NCI-H1436 (cell line): ENCODE results near the gene KANSL1.
"Not testable (repeated sequence)": the region's sequence is repeated elsewhere in the genome, so short reads cannot be mapped to it uniquely, and the experiment has no call there.

Source experiments
- DNase-seq: peaks from one replicate; lab custom pipeline; 2025; lab: John Stamatoyannopoulos, UW

Gene KANSL1

DNA sequence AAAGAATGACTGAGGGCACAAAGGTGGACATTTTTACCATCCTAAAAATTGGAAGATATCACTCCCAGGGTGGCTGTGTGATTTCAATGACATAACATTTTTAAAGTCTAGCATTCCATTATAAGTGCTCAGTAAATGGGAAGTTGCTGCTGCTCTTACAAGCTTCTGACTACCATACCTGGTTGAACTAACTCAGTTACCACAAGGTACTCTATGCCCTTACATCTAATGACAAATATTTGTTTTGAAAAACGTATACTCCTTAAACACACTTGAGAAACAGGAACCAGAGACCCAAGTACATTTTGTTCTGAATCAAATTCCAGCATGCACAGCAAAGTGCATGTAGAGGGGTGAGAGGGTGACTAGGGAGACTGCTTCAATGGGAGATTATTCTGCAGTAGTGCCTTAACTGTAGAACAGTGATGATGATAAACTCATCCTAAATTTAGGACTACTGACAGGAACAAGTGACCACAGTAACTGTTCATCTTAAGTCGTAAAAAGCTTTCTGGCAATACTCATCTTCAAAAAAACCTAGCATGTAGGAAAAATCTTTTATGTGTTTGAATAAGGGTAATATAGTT lies 83.5 kb downstream of the KANSL1 start:
- DNase-seq: no peak

DNA sequence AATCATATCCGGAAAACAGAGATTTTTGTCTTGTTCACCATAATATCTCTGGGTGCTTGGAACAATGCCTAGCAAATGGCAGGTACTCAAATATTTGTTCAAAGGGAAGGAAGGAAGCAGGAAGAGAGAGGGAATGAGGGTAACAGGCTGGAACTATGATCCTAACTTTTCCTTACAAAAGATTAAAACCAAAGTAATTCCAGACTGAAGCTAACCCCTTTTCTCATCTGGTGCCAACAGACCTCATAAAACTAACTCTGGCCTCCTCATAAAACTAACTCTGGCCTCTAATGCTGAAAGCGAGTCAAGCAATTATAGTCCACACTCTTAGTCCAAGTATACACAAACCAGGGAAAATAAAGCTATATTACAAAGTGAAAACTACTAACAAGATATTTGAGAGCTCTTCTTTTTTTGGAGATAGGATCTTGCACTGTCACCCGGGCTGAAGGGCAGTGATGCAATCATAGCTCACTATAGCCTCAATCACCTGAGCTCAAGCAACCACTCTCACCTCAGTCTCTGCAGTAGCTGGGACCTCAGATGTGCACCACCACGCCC lies 84.6 kb downstream of the KANSL1 start:
- no peak for DNase-seq

DNA sequence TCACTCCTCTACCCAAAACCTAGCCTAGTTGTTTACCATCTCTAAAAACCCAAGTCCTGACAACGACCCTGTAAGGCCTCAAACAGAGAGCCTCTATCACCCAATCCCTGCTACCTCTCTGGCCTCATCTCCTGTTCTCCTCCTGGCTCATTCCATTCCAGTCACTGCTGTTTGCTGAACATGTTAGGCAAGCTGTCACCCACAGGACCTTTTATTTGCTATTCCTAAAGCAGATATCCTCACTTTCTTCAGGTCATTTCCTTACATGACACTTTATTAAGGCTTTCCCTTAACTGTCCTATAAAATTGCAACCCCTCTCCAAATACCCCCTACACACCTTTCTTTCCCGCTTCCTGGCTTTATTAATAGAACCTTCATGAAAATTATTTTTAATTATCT lies 85.1 kb downstream of the KANSL1 start:
- DNase-seq: no peak

DNA sequence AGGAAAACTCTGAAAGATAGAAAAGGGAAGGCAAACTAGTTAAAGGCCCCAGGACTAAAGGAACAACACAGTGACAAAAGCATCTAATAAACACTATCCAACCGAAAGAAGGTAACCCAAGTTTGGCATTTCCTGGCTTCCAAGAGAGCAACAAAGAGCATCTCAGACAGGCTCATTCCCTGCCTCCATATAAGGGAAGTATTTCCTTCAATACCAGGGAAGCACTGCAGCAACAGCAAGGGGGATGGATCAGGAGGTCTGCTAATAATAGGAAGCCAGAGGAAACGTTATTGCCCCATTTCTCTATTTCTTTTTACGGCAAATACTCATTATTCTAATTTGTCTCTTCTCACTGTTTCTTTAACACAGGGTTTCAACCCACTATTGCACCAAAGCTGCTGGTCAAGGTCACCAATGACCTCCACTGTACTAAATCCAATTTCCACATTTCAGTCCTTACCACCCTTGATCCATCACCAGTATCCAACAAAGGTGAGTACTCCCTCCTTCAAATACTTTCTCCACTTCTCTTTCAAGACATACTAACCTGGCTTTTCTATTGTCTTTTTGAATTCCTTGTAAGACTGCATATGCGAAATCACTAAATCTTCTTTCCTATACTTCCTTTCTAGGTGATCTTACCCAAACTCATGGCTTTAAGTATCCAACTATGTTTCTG lies 86.1 kb downstream of the KANSL1 start:
- DNase-seq: no peak

DNA sequence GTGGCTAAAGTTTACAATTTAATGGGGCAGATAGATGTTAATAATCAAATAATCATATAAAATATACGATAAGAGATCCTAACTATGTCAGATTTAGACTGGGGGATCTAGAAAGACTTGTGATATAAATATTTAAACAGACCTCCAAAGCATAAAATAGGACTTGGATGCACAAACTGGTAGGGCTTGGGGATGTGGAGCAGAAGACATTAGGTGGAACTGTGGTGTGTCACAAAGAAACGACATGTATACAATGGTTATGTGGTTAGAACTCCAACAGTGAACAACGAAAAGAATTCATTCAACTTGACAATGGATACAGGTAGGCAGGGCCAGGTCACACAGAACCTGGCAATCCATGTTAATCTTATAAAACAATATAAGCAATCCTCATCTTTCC lies 90.4 kb downstream of the KANSL1 start:
- not testable (repeated sequence) for DNase-seq

DNA sequence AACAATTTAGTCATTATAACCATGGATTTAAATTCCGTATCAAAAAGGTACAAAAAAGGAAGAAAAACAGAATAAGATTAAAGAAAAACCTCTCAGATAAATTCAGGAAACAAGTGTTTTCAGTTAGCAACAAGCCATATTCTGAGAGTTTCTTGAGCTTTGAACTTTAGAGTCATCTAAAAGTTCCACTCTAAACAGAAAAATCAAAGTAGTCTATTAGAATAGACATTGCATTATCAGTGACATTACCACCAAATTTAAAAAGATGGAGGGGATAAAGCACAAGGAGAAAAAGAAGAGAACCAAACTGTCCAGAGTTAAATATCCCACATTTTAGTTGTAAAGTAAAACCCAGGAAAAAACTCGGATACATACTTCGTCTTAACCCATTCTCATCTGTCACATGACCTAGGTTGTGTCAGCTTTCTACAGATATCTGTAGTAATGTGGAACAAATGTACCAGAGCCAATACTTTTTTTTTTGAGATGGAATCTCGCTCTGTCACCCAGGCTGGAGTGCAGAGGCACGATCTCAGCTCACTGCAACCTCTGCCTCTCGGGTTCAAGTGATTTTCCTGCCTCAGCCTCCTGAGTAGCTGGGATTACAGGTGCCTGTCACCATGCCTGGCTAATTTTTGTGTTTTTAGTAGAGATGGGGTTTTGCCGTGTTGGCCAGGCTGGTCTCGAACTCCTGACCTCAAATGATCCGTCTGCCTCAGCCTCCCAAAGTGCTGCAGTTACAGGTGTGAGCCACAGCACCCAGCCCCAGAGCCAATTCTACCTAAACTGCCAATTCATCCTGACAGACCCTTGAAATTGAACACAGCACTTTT lies 91.2 kb downstream of the KANSL1 start:
- not testable (repeated sequence) for DNase-seq

DNA sequence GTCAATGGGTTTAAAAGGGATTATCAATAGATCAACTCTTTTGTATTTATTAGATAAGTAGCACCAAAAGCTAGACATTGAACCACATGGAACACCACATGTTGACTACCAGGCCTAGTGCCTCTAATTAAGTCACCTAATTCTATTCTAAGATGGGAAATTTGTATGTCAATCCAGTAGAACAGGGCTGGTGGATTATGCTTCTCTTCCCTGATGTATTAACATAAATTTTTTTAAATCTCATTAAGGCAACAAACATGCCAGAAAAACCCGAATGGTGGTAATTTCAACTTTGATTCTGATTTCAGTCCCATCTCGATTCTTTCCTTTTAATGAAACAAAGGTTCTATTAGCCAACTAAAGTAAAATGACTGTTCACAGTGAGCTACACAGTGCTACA lies 92.6 kb downstream of the KANSL1 start:
- no peak for DNase-seq

DNA sequence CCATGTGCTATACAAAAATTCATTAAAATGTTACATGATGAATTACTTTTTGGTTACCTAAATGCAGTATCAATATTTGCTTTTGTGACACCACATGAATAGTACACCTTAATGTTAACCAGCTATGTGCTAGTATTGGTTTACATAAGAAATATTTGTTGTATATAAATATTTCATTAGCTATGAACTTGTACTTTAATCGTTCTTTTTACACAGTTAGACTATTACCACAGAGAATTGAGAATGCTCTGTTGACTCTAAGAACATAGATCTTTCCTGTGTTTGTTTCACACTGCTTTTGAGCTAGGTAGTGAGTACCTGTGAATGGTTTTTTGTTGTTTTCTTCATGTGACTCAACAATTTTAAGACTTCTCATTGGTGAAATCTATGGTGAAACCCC lies 93.4 kb downstream of the KANSL1 start:
- no peak for DNase-seq

DNA sequence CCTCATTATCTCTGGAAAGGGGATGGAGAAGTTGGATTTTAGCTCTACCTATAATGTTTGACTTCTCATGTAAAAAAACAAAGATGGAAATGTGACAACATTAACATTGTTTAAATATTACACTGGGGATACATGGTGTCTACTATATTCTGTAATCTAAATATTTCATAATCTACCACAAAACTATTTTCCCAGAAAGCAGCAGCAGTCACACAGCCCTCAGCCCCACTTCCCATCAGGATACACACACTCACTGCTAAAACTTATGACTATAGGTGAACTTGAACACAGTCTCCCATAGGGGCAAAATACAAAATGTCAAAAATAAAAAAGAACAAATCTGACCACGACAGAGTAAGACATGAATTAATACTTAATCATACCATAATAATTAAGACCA lies 95.7 kb downstream of the KANSL1 start:
- DNase-seq: no peak

DNA sequence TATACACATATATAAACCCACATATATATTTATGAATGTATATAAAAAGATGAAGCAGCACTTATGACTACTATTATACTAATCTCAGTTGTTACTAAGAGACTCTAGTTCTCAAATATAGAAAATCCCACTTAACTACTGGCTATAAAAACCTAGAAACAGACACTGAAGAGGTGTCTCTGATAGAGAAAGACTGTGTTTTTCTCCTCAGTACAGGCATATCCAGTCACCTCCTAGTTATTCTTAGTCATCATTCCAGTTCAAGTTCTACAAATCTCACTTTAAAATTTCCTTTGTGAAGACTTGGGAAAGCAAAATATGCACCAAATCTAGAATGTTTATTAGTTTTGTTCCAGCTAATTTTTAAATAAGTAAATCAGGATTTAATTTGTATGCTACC lies 100.2 kb downstream of the KANSL1 start:
- DNase-seq: no peak

DNA sequence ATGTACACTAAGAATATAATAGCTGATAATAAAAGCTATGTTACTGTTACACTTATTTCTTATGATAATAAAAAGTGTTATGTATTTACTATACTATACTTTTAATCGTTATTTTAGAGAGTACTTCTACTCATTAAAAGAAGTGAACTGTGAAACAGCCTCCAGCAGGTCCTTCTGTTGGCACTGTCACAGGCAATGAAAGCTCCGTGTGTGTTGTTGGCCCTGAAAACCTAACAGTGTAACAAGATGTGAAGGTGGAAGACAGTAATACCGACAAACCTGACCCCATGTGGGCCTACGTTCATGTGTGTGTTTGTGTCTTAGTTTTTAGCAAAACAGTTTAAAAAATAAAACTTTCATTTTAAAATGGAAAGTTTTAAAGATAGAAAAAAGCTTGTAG lies 102.4 kb downstream of the KANSL1 start:
- no peak for DNase-seq

DNA sequence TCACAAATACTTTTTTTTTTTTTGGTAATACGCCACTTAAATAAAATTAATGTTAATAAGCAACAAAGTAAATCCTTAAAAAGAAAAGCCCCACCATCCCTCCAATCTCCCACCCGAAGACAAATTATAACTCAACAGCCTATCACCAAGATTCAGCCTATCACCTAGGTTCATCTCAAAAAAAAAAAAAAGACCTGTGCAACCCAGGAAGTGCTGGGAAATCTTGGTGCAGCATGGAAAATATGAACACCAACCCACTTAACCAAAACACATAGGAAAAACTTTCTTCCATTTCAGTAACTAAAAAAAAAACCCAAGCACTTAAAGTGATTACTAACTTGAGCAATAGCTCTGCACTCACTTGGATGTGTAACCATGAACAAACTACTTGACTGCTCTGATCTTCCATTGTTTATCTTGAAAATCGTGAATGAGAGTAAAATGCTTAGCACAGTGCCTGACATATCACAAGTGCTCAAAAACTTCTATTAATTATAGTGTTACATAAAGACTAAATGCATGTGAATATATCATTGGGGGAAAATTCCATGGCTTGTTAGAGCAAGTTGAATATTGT lies 103.8 kb downstream of the KANSL1 start:
- no peak for DNase-seq

DNA sequence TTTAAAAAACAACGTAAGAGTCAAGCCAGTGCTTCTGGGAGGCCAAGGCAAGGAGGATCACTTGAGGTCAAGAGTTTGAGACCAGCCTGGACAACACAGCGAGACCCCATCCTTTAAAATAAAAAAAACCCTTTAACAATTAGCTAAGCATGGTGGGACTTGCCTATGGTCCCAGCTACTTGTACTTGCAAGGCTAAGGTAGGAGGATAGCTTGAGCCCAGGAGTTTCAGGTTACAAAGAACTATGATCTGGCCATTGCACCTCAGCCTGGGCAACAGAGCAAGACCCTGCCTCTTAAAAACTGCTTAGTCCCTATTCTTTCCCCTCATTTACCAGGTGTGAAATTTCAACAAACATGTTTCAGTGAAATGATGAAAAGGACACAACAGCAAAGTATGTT lies 104.6 kb downstream of the KANSL1 start:
- no peak for DNase-seq

DNA sequence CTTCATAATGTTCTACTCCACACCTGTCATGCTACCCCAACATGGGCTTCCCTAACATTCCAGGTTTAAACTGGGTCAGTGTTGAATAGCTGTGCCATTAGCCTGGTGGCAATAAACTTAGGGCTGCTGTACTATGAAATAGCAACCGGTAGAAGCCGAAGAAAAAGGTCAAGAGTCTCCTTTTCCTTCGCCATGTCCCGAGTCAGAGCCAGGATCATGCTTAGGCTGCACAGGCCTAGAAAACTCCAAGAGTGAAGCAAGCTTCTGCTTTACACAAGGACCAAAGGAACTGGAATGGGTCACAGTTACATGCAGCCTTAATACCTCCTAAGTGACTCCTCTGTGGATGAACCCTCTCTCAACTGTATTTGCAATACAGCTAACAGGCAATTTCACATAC lies 105.4 kb downstream of the KANSL1 start:
- not testable (repeated sequence) for DNase-seq

DNA sequence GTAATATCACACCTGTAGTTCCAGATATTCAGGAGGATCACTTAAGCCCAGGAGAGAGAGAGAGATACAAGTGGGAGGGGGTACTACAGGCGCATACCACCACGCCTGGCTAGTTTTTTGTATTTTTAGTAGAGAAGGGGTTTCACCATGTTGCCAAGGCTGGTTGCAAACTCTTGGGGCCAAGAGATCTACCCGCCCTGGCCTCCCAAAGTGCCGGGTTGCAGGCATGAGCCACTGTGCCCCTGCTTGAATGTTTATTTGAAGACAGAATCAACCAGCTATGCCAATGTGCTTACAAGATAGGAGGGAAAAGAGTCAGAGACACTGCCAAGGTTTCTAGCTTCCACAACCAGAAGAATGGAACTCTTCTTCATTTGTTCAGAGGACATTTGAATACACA lies 106.4 kb downstream of the KANSL1 start:
- DNase-seq: no peak

DNA sequence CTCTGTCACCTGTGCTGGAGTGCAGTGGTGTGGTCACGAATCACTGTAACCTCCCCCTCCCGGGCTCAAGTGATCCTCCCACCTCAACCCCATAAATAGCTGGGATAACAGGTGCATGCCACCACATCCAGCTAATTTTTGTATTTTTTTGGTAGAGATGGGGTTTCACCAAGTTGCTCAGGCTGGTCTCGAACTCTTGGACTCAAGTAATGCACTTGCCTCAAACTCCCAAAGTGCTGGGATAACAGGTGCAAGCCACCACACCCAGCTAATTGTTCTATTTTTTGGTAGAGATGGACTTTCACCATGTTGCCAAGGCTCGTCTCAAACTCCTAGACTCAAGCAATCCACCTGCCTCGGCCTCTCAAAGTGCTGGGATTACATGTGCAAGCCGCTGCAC lies 107.7 kb downstream of the KANSL1 start:
- DNase-seq: no peak

DNA sequence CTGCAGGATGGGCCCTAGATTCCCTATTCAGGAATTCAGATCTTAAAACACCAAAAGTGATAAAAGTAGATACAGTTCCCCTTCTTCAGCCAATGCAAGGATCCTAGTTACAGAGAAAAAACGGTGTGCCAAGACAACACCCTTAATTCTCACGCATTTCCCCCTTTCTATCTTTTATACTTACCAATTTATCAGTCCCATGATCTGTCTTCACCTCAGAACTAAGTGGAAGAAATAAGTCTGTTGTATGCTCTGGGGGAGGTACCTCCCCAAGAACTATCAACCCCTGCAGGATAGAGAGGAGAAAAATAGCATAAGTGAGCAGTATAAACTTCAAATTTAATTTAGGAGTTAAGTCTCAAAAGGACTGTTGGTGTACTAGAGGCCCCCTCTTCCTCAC lies 111.0 kb downstream of the KANSL1 start:
- DNase-seq: no peak

DNA sequence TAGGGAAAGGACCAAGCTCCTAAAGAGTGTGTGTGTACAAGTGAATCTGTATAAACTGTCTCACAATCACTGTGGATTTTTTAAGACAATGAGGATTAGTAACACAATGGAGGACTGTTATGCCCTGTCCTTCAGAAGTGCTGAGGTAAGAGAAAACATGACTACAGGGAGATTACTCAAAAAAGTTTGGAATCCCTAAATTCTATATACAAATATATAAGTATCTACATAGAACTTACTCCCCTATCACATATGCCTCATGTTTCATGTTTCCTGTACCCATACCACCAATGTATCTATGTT lies 112.3 kb downstream of the KANSL1 start:
- no peak for DNase-seq

DNA sequence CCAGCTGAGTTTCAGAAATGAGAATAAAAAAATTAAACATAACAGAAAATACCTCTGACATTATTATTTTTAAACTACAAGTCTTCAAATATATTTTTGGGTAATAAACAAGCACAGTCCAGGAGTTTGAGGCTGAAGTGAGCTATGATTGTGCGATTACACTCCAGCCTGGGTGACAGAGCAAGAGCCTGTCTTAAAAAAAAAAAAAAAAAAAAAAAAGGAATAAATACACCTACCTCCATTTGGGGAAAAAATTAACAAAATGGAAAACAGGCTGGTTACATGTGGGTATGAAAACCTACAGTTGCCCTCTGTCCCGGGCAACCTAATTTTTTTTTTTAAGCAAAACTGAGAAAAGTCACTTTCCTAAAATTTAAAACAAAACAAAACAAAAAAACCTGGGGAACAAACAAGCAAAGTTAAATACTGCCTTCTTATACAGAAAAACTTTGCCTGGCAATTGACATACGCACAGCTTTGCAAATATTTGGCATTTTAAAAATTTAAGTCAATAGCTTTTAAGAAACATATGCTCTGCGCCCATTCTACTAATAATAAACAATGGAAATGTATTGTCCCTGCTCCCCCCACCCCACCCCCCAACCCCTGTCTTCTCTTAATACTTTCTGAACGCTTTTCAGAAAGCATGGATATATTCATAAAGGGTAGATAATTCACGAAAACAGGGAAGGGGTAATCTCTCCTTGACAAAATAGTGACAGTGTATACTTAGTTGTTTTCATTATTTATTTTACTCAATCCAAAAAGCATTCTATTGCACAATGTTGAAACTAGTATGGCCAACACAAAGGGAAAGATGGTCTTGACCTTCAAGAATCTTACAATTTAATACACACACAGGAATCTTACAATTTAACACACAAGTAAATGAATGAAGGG lies 112.9 kb downstream of the KANSL1 start:
- DNase-seq: no peak

DNA sequence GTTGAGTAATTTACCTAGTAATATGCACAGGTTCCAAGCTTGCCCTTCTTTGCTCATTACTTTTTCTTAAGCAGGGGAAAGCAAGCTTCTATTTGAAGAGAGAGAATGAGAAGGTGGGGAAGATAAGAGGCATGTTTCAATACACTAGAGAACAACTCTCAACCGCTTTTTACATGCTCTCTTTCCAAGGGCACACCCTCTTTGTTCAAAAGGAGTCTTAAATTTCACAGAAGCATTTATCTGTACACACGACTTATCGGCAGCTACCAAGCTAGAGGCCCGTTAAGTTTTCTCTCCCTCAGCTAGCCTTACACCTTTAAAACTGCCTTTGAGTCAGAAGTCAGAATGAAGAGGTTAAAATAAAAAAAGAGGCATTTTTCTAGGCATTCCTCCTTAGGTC lies 114.6 kb downstream of the KANSL1 start:
- DNase-seq: peak; percentile 12

DNA sequence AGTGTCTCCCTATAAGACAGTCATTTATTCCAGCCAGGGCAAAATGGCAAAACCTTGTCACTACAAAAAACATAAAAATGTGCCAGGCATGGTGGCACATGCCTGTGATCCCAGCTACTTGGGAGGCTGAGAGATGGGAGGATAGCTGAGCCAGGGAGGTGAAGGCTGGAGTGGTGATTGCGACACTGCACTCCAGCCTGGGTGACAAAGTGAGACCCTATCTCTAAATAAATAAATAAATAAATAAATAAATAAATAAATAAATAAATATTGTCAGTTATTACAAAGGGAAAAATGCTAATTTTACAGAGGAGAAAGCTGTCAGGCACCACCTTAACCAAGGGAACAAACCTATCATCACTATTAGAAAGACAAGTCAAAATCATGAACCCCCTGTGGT lies 118.7 kb downstream of the KANSL1 start:
- DNase-seq: no peak

DNA sequence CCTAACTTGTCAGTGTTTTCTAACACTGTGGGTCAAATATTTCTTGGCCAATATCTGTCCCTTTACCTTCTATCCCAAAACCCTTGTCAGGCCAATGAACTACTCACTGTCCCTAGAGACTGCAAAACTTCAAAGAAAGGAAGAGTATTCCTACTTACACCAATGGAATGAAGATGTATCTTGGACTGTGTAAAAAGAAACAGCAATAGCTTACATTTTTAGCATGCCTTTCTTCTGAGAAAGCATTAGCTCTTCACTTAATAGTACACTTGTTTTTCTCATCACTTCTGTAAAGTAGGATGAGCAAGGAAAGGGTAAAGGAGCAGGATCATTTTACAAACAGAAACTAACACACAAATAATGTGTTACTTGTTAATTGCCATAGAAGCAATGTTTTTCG lies 120.2 kb downstream of the KANSL1 start:
- no peak for DNase-seq
